GM20431 (cell line): ENCODE data around the gene PLIN3.
"Not testable (repeated sequence)": the region's sequence is repeated elsewhere in the genome, so short reads cannot be mapped to it uniquely, and the experiment has no call there.

Source experiments
- in situ Hi-C: fragments of 300-500 bp; cut with MseI, MboI; formaldehyde crosslinking; loops from one replicate; pipeline ENCODE4 v1.15.0; 2020; ENCODE audit warnings: low sequenced_read_pairs; ENCODE audit not compliant: unreplicated experiment

Gene PLIN3

GRCh38 chr19:4896372-4896771 lies 28.9 kb upstream of the PLIN3 start:
- in situ Hi-C loops = no loop called here

GRCh38 chr19:4892962-4893361 lies 25.5 kb upstream of the PLIN3 start:
- in situ Hi-C loops = not testable (repeated sequence)

GRCh38 chr19:4891066-4891465 lies 23.6 kb upstream of the PLIN3 start:
- in situ Hi-C loops = no loop called here

- in situ Hi-C loops = no loop called here
These were observed 21.8 kb upstream of the PLIN3 start for GRCh38 chr19:4889034-4889815.

- in situ Hi-C loops = not testable (repeated sequence)
These were observed 20.3 kb upstream of the PLIN3 start for GRCh38 chr19:4887803-4888202.

GRCh38 chr19:4884993-4885392 lies 17.5 kb upstream of the PLIN3 start:
- in situ Hi-C loops = not testable (repeated sequence)

- in situ Hi-C loops = not testable (repeated sequence)
These were observed 15.4 kb upstream of the PLIN3 start for GRCh38 chr19:4882874-4883273.

- in situ Hi-C loops = loop anchor here (10.0 kb wide), 1 partner anchor 156 kb away; no protein-coding TSS in a partner anchor
These were observed 11.6 kb upstream of the PLIN3 start for GRCh38 chr19:4879041-4879440.

GRCh38 chr19:4878491-4878968 lies 11.1 kb upstream of the PLIN3 start:
- in situ Hi-C loops = loop anchor here (10.0 kb wide), 1 partner anchor 156 kb away; no protein-coding TSS in a partner anchor

GRCh38 chr19:4877753-4878490 lies 10.5 kb upstream of the PLIN3 start:
- in situ Hi-C loops = loop anchor here (10.0 kb wide), 1 partner anchor 157 kb away; no protein-coding TSS in a partner anchor

GRCh38 chr19:4873930-4874329 lies 6.5 kb upstream of the PLIN3 start:
- in situ Hi-C loops = loop anchor here (10.0 kb wide), 1 partner anchor 161 kb away; no protein-coding TSS in a partner anchor

GRCh38 chr19:4871711-4872110 lies 4.2 kb upstream of the PLIN3 start:
- in situ Hi-C loops = loop anchor here (10.0 kb wide), 1 partner anchor 163 kb away; no protein-coding TSS in a partner anchor

GRCh38 chr19:4870025-4870700 lies 2.7 kb upstream of the PLIN3 start:
- in situ Hi-C loops = loop anchor here (10.0 kb wide), 1 partner anchor 165 kb away; no protein-coding TSS in a partner anchor

- in situ Hi-C loops = no loop called here
These were observed 893 bp upstream of the PLIN3 start for GRCh38 chr19:4868286-4868834.

GRCh38 chr19:4866595-4867424 lies 657 bp downstream of the PLIN3 start:
- in situ Hi-C loops = no loop called here

GRCh38 chr19:4861147-4861546 lies 6.3 kb downstream of the PLIN3 start:
- in situ Hi-C loops = no loop called here

- in situ Hi-C loops = loop anchor here (10.0 kb wide), 1 partner anchor 55 kb away; no protein-coding TSS in a partner anchor
These were observed 7.8 kb downstream of the PLIN3 start for GRCh38 chr19:4859697-4860096.

GRCh38 chr19:4856468-4856867 lies 11.0 kb downstream of the PLIN3 start:
- in situ Hi-C loops = loop anchor here (10.0 kb wide), 1 partner anchor 52 kb away; no protein-coding TSS in a partner anchor

- in situ Hi-C loops = loop anchor here (10.0 kb wide), 1 partner anchor 49 kb away; no protein-coding TSS in a partner anchor
These were observed 14.0 kb downstream of the PLIN3 start for GRCh38 chr19:4853506-4853905.
